GM23248 (cell line): Measurements from ENCODE around the gene SAXO2. TPM values are rescaled to one million over a fixed set of nuclear protein-coding genes. Genes with fewer than 3 reads are reported as not detected.
"Not testable (repeated sequence)": the region's sequence is repeated elsewhere in the genome, so short reads cannot be mapped to it uniquely, and the experiment has no call there.

Experiments
- DNase-seq: peaks from one replicate; pipeline ENCODE4 v3.0.0-alpha.2; 2015
- H2AFZ ChIP-seq: fragments of 200-600 bp; sonication (generic); 2 replicates; pipeline ENCODE4 v1.6.1; 2016; ENCODE audit warnings: antibody characterized with exemption
- H3F3A ChIP-seq: fragments of 200-600 bp; sonication (generic); 2 replicates; pipeline ENCODE4 v1.6.1; 2016; ENCODE audit warnings: mild to moderate bottlenecking, antibody characterized with exemption, mixed run types; ENCODE audit not compliant: insufficient read depth
- H3K27ac ChIP-seq: fragments of 200-600 bp; sonication (generic); 2 replicates; pipeline ENCODE4 v1.5.1; 2016; ENCODE audit warnings: mild to moderate bottlenecking
- H3K27me3 ChIP-seq: fragments of 200-600 bp; sonication (generic); replicated peaks from 2 replicates; pipeline ENCODE4 v1.6.1; 2016; ENCODE audit warnings: mild to moderate bottlenecking; ENCODE audit not compliant: insufficient read depth
- H3K36me3 ChIP-seq: fragments of 200-600 bp; sonication (generic); 2 replicates; pipeline ENCODE4 v1.6.1; 2016; ENCODE audit warnings: low read depth, mild to moderate bottlenecking
- H3K4me1 ChIP-seq: fragments of 200-600 bp; sonication (generic); 2 replicates; pipeline ENCODE4 v1.6.1; 2016; ENCODE audit warnings: mild to moderate bottlenecking; ENCODE audit not compliant: insufficient read depth
- H3K4me2 ChIP-seq: fragments of 200-600 bp; sonication (generic); one replicate; pipeline ENCODE4 v1.6.1; 2016; ENCODE audit warnings: mild to moderate bottlenecking; ENCODE audit not compliant: unreplicated experiment
- H3K4me3 ChIP-seq: fragments of 200-600 bp; sonication (generic); 2 replicates; pipeline ENCODE4 v1.5.1; 2016; ENCODE audit warnings: mild to moderate bottlenecking
- H3K79me2 ChIP-seq: fragments of 200-600 bp; sonication (generic); 2 replicates; pipeline ENCODE4 v1.6.1; 2016; ENCODE audit warnings: mild to moderate bottlenecking; ENCODE audit not compliant: insufficient read depth
- H3K9ac ChIP-seq: fragments of 200-600 bp; sonication (generic); 2 replicates; pipeline ENCODE4 v1.6.1; 2016; ENCODE audit warnings: mild to moderate bottlenecking
- H3K9me2 ChIP-seq: fragments of 200-600 bp; sonication (generic); 2 replicates; pipeline ENCODE4 v1.6.1; 2016; ENCODE audit warnings: mixed run types, mild to moderate bottlenecking, moderate library complexity; ENCODE audit not compliant: insufficient read depth
- H3K9me3 ChIP-seq: fragments of 200-600 bp; sonication (generic); one replicate; pipeline ENCODE4 v1.6.1; 2017; ENCODE audit warnings: low read depth
- H4K20me1 ChIP-seq: fragments of 200-600 bp; sonication (generic); 2 replicates; pipeline ENCODE4 v1.6.0; 2016; ENCODE audit not compliant: insufficient read depth
- EZH2 ChIP-seq: fragments of 200-600 bp; sonication (generic); IDR thresholded peaks from 2 replicates; pipeline ENCODE4 v1.6.1; 2018; ENCODE audit warnings: antibody characterized with exemption, mild to moderate bottlenecking; ENCODE audit not compliant: insufficient read depth, poor library complexity, severe bottlenecking
- EZH2phosphoT487 ChIP-seq: fragments of 200-600 bp; sonication (generic); IDR thresholded peaks from 2 replicates; pipeline ENCODE4 v1.6.1; 2018; ENCODE audit warnings: antibody characterized with exemption, moderate library complexity, mild to moderate bottlenecking, low read depth; ENCODE audit not compliant: insufficient read depth
- WGBS, 2 experiments: methylation state at CpG; one replicate each; pipeline ENCODE4 v1.1.6; 2015 to 2017; ENCODE audit warnings: low lambda C conversion rate in 2 of 2, low coverage in 1 of 2; ENCODE audit errors: missing lambda C conversion rate in 2 of 2; 5-methylcytosine and 5-hydroxymethylcytosine counted together
- in situ Hi-C: fragments of 300-500 bp; cut with MboI; formaldehyde crosslinking; loops from 2 replicates; pipeline ENCODE4 v1.15.0; 2020
- polyA plus RNA-seq: library from polyadenylated mRNA; unstranded; fragments of >200 nt; fragmentation: Nextera tagmentation; extraction: Ambion mirVana; gene quantifications from 2 replicates; pipeline ENCODE4 v1.2.1, GENCODE V29; 2016
- total RNA-seq: library from RNA; depleted of rRNA; stranded (reverse); fragments of >200 nt; shearing (Covaris generic); gene quantifications from 2 replicates; pipeline ENCODE4 v1.2.3, GENCODE V29; 2014

Gene SAXO2
- total and polyA plus RNA-seq, 2 experiments from 2014 or later: 0.51 TPM; not detected in 1

DNA sequence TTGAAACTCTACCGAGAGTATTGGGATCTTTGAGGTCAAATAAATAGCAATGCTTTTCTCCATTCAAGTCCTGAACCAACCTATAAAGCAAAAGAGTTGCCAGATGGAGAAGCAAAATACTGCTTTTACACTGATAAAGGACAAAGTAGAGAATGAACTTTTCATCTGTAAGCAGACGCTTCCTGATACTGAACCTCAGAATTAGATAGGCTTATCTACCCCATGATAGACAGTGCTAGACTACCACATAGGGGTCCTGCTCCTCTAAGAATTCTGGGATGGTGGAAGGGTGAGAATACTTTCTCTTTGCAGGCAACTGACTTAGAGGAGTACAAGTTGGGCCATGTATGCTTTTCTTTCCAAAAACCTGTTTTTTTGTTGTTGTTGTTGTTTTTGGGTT lies 9.5 kb downstream of the SAXO2 start:
- Histone ChIP-seq H4K20me1 (no peaks in the 10 kb centered on the region), H3K27ac (no peak overlapping the region), H2AFZ (no peak overlapping the region), H3K36me3 (no peaks in the 10 kb centered on the region), H3K4me2 (no peak overlapping the region), H3K4me1 (no peaks in the 10 kb centered on the region), H3F3A (no peaks in the 10 kb centered on the region), H3K27me3 (no peaks in the 10 kb centered on the region), H3K9me2 (no peaks in the 10 kb centered on the region), H3K4me3 (no peak overlapping the region), H3K79me2 (no peaks in the 10 kb centered on the region), H3K9ac (no peak overlapping the region), H3K9me3 (no peaks in the 10 kb centered on the region)
- no peak for TF ChIP-seq EZH2
- no peak for TF ChIP-seq EZH2phosphoT487
- no peak for DNase-seq
- in situ Hi-C loops: no loop called here
- 65 to 66% methylated on average over 2 of the region's 2 CpGs for WGBS, 2 experiments

GRCh38 chr15:82275410-82275809 lies 12.8 kb downstream of the SAXO2 start:
- H3K79me2 ChIP-seq: no peaks in the 10 kb centered on the region
- no peaks in the 10 kb centered on the region for H3F3A ChIP-seq
- DNase-seq: no peak
- TF ChIP-seq EZH2: no peak
- TF ChIP-seq EZH2phosphoT487: no peak
- no peaks in the 10 kb centered on the region; the same call in 1 of the 2 replicates for H3K27me3 ChIP-seq
- no peaks in the 10 kb centered on the region for H4K20me1 ChIP-seq
- no peaks in the 10 kb centered on the region for H3K4me1 ChIP-seq
- no peak overlapping the region for H3K4me2 ChIP-seq
- H2AFZ ChIP-seq: no peak overlapping the region
- no peak overlapping the region for H3K27ac ChIP-seq
- no peaks in the 10 kb centered on the region for H3K9me2 ChIP-seq
- in situ Hi-C loops: loop anchor here (25.0 kb wide), 1 partner anchor 137 kb away; no protein-coding TSS in a partner anchor
- H3K36me3 ChIP-seq: no peaks in the 10 kb centered on the region
- H3K9me3 ChIP-seq: no peaks in the 10 kb centered on the region
- no peak overlapping the region for H3K4me3 ChIP-seq
- H3K9ac ChIP-seq: no peak overlapping the region

DNA sequence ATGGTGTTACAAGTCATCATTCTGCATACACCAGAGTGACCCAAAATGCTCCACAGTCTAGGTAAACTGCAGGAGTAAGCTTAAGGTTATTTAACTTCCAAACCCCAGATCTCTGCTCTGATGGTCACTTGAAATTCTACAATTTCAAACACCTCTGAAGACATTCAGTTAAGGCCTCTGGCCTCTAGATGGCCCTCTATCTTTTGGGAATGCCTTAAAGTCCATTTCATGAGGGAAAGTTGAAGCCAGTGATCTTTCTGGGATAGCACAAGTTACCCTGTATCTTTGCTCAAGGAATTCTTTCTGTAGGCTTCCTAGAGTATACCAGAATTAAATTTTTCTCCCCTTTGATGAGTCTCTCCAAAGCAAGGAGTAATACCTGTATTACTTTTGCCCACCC lies 18.7 kb downstream of the SAXO2 start:
- not testable (repeated sequence) for H3K36me3 ChIP-seq, H3K9me2 ChIP-seq, H3K79me2 ChIP-seq, H3K4me2 ChIP-seq, H2AFZ ChIP-seq, H3K9me3 ChIP-seq, DNase-seq, H3K4me1 ChIP-seq, H3K27ac ChIP-seq, H3K9ac ChIP-seq, H4K20me1 ChIP-seq, H3F3A ChIP-seq, H3K4me3 ChIP-seq, H3K27me3 ChIP-seq
- in situ Hi-C loops: loop anchor here (25.0 kb wide), 1 partner anchor 131 kb away; no protein-coding TSS in a partner anchor

- not testable (repeated sequence) for H3F3A ChIP-seq, H3K9me2 ChIP-seq, H3K36me3 ChIP-seq, H3K4me3 ChIP-seq, H3K27me3 ChIP-seq, H4K20me1 ChIP-seq, DNase-seq, H3K4me1 ChIP-seq, H3K79me2 ChIP-seq, H3K9me3 ChIP-seq, H2AFZ ChIP-seq, H3K27ac ChIP-seq, H3K9ac ChIP-seq, H3K4me2 ChIP-seq
- WGBS, 2 experiments: 63% methylated on average over 4 of the region's 4 CpGs
- in situ Hi-C loops: loop anchor here (25.0 kb wide), 1 partner anchor 130 kb away; no protein-coding TSS in a partner anchor
Measured at GRCh38 chr15:82282386-82282785, 19.8 kb downstream of the SAXO2 start.

DNA sequence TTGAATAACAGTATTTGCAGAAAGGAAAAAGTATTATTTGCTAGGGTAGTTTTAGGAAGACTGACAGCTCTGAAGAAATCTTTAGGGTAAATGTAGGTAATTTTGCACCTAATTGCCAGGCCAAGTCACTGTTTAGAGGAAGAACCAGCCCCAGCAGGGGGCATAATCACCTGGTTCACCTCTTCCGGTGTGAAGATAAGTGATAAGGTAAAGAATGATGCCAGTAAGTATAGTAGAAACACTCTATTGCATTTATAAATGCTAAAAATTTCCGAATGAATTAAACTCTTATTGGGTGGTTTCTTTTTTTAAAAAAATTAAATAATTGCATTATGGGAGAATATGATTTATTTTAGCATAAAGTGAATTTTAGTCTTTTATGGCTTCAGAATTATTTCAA lies 21.8 kb downstream of the SAXO2 start:
- WGBS, 2 experiments: 50 to 56% methylated on average over 2 of the region's 2 CpGs
- not testable (repeated sequence) for H3K79me2 ChIP-seq, H3K4me1 ChIP-seq, H3K4me3 ChIP-seq, H3K9me2 ChIP-seq, H3K9me3 ChIP-seq, H3K4me2 ChIP-seq, H2AFZ ChIP-seq, H4K20me1 ChIP-seq, H3K27me3 ChIP-seq, H3F3A ChIP-seq, DNase-seq, H3K36me3 ChIP-seq, H3K9ac ChIP-seq, H3K27ac ChIP-seq
- in situ Hi-C loops: loop anchor here (25.0 kb wide), 1 partner anchor 128 kb away; no protein-coding TSS in a partner anchor

- in situ Hi-C loops: loop anchor here (25.0 kb wide), 1 partner anchor 126 kb away; no protein-coding TSS in a partner anchor
- DNase-seq, H3K4me3 ChIP-seq, H2AFZ ChIP-seq, H3K9ac ChIP-seq, H3K79me2 ChIP-seq, H3K27me3 ChIP-seq, H3K27ac ChIP-seq, H3K4me1 ChIP-seq, H3K4me2 ChIP-seq, H3K9me2 ChIP-seq, H3K36me3 ChIP-seq, H4K20me1 ChIP-seq, H3F3A ChIP-seq, H3K9me3 ChIP-seq: not testable (repeated sequence)
- WGBS, 2 experiments: 73 to 79% methylated on average over 4 of the region's 4 CpGs
Measured at GRCh38 chr15:82286475-82286874, 23.9 kb downstream of the SAXO2 start.

DNA sequence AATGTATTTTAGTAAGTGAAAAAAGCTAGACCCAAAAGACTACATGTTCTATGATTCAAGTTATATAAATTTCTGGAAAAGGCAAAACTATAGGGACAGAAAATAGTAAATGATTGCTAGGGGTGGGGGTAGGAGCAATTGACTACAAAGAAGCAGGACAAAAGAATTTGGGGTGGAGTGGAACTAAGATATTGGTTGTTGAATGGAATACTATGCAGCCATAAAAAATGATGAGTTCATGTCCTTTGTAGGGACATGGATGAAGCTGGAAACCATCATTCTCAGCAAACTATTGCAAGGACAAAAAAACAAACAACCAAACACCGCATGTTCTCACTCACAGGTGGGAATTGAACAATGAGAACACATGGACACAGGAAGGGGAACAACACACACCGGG lies 25.6 kb downstream of the SAXO2 start:
- not testable (repeated sequence) for H4K20me1 ChIP-seq, H3K4me1 ChIP-seq, H3F3A ChIP-seq, H3K9me3 ChIP-seq, H2AFZ ChIP-seq, H3K4me2 ChIP-seq, H3K9me2 ChIP-seq, H3K27ac ChIP-seq, H3K27me3 ChIP-seq, H3K36me3 ChIP-seq, H3K79me2 ChIP-seq, H3K9ac ChIP-seq, DNase-seq, H3K4me3 ChIP-seq
- in situ Hi-C loops: loop anchor here (25.0 kb wide), 1 partner anchor 124 kb away; no protein-coding TSS in a partner anchor
- 49 to 59% methylated on average over 2 of the region's 2 CpGs for WGBS, 2 experiments
